HL-60/S4 treated with phorbol 12-myristate 13-acetate at 8.2 ng/mL for 4 days and 3 days (cell line): ENCODE measurements around the gene AGBL4.

Experiments
- in situ Hi-C: fragments of 300-500 bp; cut with MboI; formaldehyde crosslinking; loops from 2 replicates; pipeline ENCODE4 v1.15.0; 2022; ENCODE audit warnings: low sequenced_read_pairs

Gene AGBL4

GRCh38 chr1:48627486-48627885, 1396.3 kb downstream of the AGBL4 start:
- in situ Hi-C loops, result no loop called here

GRCh38 chr1:48619539-48619938, 1404.2 kb downstream of the AGBL4 start:
- in situ Hi-C loops, result no loop called here

- in situ Hi-C loops, result no loop called here
Observed at GRCh38 chr1:48617252-48617651, 1406.5 kb downstream of the AGBL4 start.

- in situ Hi-C loops, result no loop called here
Observed at GRCh38 chr1:48616710-48617109, 1407.0 kb downstream of the AGBL4 start.

GRCh38 chr1:48611841-48612240, 1411.9 kb downstream of the AGBL4 start:
- in situ Hi-C loops, result no loop called here

GRCh38 chr1:48610628-48611542, 1412.9 kb downstream of the AGBL4 start:
- in situ Hi-C loops, result no loop called here

GRCh38 chr1:48608882-48609281, 1414.9 kb downstream of the AGBL4 start:
- in situ Hi-C loops, result no loop called here

- in situ Hi-C loops, result no loop called here
Observed at GRCh38 chr1:48603222-48603621, 1420.5 kb downstream of the AGBL4 start.

- in situ Hi-C loops, result no loop called here
Observed at GRCh38 chr1:48602349-48602748, 1421.4 kb downstream of the AGBL4 start.

GRCh38 chr1:48600182-48600581, 1423.6 kb downstream of the AGBL4 start:
- in situ Hi-C loops, result no loop called here

GRCh38 chr1:48597663-48598062, 1426.1 kb downstream of the AGBL4 start:
- in situ Hi-C loops, result no loop called here

- in situ Hi-C loops, result no loop called here
Observed at GRCh38 chr1:48596046-48596445, 1427.7 kb downstream of the AGBL4 start.

- in situ Hi-C loops, result no loop called here
Observed at GRCh38 chr1:48595613-48596012, 1428.1 kb downstream of the AGBL4 start.

GRCh38 chr1:48592330-48592729, 1431.4 kb downstream of the AGBL4 start:
- in situ Hi-C loops, result no loop called here

- in situ Hi-C loops, result no loop called here
Observed at GRCh38 chr1:48591181-48591580, 1432.6 kb downstream of the AGBL4 start.

GRCh38 chr1:48588061-48588460, 1435.7 kb downstream of the AGBL4 start:
- in situ Hi-C loops, result no loop called here

GRCh38 chr1:48582408-48582807, 1441.3 kb downstream of the AGBL4 start:
- in situ Hi-C loops, result no loop called here

- in situ Hi-C loops, result no loop called here
Observed at GRCh38 chr1:48581270-48581669, 1442.5 kb downstream of the AGBL4 start.

GRCh38 chr1:48576565-48576964, 1447.2 kb downstream of the AGBL4 start:
- in situ Hi-C loops, result no loop called here

GRCh38 chr1:48572646-48573258, 1451.0 kb downstream of the AGBL4 start:
- in situ Hi-C loops, result no loop called here

- in situ Hi-C loops, result no loop called here
Observed at GRCh38 chr1:48572134-48572533, 1451.6 kb downstream of the AGBL4 start.

GRCh38 chr1:48571303-48571987, 1452.3 kb downstream of the AGBL4 start:
- in situ Hi-C loops, result no loop called here
